Activated T-helper 1 cell treated with anti-CD3 and anti-CD28 coated beads, Interleukin-2, amount 50 U/mL, for 16 hours (primary cell): Measurements from ENCODE around the gene SIN3B.

Source experiments
- DNase-seq, 2 donors: peaks; one replicate each; pipeline ENCODE4 v3.0.0-alpha.2; 2020; ENCODE audit warnings: low read depth in 1 of 2, low spot score in 1 of 2

Gene SIN3B

GRCh38 chr19:16901491-16902175 lies 72.4 kb downstream of the SIN3B start:
- DNase-seq: no peak

- no peak for DNase-seq
These were observed 73.3 kb downstream of the SIN3B start for GRCh38 chr19:16902545-16902944.

GRCh38 chr19:16903347-16903746 lies 74.1 kb downstream of the SIN3B start:
- no peak for DNase-seq

GRCh38 chr19:16904599-16904998 lies 75.4 kb downstream of the SIN3B start:
- no peak for DNase-seq

- DNase-seq: no peak
These were observed 79.6 kb downstream of the SIN3B start for GRCh38 chr19:16908759-16909158.

- DNase-seq: no peak
These were observed 81.8 kb downstream of the SIN3B start for GRCh38 chr19:16911046-16911445.

- no peak for DNase-seq
These were observed 83.6 kb downstream of the SIN3B start for GRCh38 chr19:16912780-16913179.

GRCh38 chr19:16914421-16914820 lies 85.2 kb downstream of the SIN3B start:
- DNase-seq: no peak

GRCh38 chr19:16915135-16915534 lies 85.9 kb downstream of the SIN3B start:
- no peak for DNase-seq

- no peak for DNase-seq
These were observed 86.5 kb downstream of the SIN3B start for GRCh38 chr19:16915734-16916133.

GRCh38 chr19:16917401-16917800 lies 88.2 kb downstream of the SIN3B start:
- DNase-seq: no peak

- no peak for DNase-seq
These were observed 90.3 kb downstream of the SIN3B start for GRCh38 chr19:16919496-16919895.

- DNase-seq: no peak
These were observed 91.8 kb downstream of the SIN3B start for GRCh38 chr19:16920816-16921529.

GRCh38 chr19:16921766-16922591 lies 92.8 kb downstream of the SIN3B start:
- DNase-seq: no peak

GRCh38 chr19:16922592-16922934 lies 93.4 kb downstream of the SIN3B start:
- no peak for DNase-seq

- DNase-seq: no peak
These were observed 93.8 kb downstream of the SIN3B start for GRCh38 chr19:16922949-16923348.

GRCh38 chr19:16927883-16928282 lies 98.7 kb downstream of the SIN3B start:
- no peak for DNase-seq

- DNase-seq: no peak
These were observed 99.2 kb downstream of the SIN3B start for GRCh38 chr19:16928351-16928750.

- DNase-seq: no peak
These were observed 99.7 kb downstream of the SIN3B start for GRCh38 chr19:16928916-16929315.
